Measurements from ENCODE around the gene CAPZA1.
A peak's percentile ranks its signal among the peaks of the same experiment; 100 is the strongest.

CAPZA1 gene

DNA sequence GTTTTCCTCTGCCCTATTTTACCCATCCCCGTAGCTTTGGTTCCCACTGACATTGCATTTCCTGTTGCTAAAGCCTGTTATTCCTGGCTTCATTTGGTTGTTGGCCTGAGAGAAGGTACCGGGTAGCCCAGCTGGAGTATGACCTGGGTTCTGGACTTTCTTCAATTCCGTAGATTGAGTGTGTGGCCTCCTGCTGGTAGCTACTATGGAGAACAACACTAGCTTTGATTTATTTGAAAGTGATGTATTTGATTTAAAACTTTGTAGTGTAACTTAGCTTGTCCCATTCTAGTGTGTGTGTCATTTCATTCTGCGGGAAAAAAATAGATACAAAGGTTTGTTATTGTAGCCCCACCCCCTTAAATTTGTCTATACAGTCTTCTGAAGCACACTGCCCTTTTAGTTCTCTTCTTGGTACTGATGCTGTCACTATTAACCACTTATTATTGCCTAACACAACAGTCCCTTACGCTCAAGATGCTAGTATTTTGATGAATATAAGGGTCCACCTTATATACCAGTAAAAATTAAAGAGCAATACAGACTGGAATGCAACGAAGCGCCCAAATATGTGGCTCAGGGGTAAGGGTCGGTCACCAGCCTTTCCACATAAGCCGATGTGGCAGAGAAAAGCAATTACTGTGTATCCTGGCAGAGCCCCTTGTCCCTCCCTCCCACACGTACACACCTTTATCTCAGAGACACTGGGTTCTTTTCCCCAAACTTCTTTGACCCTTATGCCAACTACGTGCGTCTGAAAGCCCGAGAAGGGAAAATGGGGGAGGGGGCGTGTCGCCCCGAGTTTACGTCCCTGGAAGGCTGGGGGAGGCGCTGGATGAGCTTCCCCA is 54.2 kb downstream of the CAPZA1 start:
- no peak for TF ChIP-seq ZFX (IDR thresholded peaks at IDR 0.05)
- TF ChIP-seq, protein P1, sequence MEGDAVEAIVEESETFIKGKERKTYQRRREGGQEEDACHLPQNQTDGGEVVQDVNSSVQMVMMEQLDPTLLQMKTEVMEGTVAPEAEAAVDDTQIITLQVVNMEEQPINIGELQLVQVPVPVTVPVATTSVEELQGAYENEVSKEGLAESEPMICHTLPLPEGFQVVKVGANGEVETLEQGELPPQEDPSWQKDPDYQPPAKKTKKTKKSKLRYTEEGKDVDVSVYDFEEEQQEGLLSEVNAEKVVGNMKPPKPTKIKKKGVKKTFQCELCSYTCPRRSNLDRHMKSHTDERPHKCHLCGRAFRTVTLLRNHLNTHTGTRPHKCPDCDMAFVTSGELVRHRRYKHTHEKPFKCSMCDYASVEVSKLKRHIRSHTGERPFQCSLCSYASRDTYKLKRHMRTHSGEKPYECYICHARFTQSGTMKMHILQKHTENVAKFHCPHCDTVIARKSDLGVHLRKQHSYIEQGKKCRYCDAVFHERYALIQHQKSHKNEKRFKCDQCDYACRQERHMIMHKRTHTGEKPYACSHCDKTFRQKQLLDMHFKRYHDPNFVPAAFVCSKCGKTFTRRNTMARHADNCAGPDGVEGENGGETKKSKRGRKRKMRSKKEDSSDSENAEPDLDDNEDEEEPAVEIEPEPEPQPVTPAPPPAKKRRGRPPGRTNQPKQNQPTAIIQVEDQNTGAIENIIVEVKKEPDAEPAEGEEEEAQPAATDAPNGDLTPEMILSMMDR (conservative IDR thresholded peaks at IDR 0.05) = peak; percentile 71
- peak overlapping the region; percentile 84 for H3K27ac ChIP-seq

DNA sequence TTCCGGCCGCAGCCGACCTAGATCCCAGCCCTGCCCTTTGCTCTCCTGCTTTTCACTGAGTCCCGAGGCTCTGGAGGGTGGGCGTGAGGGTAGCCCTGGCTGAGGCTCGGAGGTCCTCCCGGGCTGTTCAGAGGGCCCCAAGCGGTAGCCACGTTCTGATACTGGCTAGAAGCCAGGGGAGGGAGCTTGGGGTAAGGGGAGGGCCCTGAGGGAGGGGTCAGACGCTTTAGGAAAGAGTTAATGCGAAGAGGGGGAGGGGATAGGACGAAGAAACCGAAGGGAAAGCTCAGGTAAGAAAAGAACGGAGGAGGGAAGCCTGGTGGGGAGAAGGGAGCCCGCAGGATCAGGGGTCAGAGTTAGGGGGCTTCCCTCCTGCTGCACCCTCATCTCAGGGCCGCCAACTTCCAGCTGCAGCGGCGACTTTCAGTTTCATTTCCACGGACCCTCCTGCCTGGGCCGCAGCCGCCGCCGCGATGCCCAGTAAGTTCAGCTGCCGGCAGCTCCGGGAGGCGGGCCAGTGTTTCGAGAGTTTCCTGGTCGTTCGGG is 54.9 kb downstream of the CAPZA1 start, which contains the start of gene MOV10:
TSS of gene MOV10 (plus strand) at position 220 of the 546 bp plus-strand sequence. CDS start at position 474, 254 bp downstream.
- peak within 1 kb of the TSS; percentile 84 for H3K27ac ChIP-seq
- TF ChIP-seq, protein P1 (conservative IDR thresholded peaks at IDR 0.05) = no peak
- TF ChIP-seq ZFX (IDR thresholded peaks at IDR 0.05) = peak; percentile 98

DNA sequence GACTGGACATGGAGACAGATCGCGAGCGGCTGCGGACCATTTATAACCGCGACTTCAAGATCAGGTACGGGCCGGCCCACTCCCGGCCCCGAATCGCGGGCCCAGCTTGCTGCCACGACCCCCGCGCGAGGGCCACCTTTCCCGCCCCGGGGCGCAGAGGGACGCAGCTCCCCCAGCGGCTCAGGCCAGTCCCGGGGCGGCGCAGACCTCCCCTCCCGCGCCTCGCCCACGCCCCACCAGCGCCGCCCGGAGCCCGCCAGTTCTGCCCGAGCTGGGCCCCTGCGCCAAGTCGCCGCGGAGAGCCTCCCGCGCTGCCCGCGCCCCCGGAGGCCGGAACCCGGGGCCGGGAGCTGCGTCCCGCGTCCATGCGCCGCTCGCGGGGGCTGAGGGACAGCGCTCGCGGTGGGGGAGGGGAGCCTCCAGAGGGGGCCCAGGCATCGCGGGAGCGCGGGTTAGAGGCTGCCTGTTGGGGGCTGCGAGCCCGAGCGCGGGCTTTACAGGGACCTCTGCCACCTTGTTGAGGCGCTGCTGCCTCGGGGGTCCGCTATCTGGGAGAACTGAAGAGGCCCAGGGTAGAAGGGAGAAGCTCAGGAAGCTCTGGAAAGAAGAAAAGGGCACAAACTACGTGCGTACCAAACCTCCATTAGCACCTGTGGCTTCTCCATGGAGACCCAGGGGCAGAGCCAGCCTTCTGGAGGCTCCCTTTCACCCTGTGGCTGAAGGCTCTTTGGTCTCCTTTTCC is 55.5 kb downstream of the CAPZA1 start:
- TF ChIP-seq ZFX (IDR thresholded peaks at IDR 0.05) = peak; percentile 85
- TF ChIP-seq, protein P1 (conservative IDR thresholded peaks at IDR 0.05) = peak; percentile 34
- peak overlapping the region; percentile 84 for H3K27ac ChIP-seq

DNA sequence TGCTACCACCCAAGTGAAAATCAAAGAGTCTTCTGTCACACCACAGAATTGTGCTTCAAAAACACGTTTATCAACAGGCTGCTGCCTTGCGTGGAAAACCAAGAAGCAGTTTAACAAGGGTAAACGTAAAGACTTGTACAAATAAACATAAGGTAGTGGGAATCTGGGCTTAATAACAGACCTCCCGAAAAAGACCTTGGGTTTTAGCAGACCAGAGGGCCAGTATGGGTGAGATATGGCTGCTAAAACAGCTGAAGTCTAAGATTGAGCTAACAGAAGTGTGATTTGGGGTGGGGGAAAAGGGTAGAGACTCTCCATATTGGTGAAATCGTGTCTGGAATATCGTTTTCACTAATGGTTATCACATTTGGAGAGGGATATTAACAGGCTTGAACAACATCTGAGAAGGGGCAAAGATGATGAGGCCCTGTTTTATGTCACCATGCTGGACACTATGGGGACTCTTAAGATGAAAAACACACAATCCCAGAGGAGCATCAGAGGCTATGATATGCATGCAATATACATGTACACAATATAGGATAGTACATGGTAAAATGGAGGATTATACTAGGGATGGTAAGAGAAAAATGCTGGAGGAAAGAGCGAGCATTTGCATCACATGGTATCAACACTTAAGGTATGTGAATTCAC is 56.2 kb downstream of the CAPZA1 start:
- TF ChIP-seq, protein P1 (conservative IDR thresholded peaks at IDR 0.05) = no peak
- TF ChIP-seq ZFX (IDR thresholded peaks at IDR 0.05) = no peak
- peak overlapping the region; percentile 84 for H3K27ac ChIP-seq

DNA sequence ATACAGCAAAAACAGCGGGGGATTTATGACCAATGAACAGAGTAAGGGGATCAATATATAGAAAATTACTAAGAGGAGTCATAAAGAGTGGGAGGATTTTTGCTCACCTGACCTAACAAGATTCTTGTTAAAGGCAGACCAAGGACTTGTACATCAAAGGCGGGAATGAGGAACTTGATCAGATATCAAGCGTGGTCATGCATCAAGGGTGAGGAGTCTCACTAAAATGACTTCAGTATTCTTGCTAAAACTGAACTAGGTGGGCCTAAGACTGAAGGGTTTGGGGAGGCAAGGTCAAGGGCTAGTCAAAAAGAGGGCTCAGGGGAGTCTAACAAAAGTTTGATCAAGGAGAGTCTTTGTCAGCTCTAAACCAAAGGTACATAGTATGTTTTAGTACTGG is 56.9 kb downstream of the CAPZA1 start:
- no peak overlapping the region for H3K27ac ChIP-seq
- TF ChIP-seq, protein P1 (conservative IDR thresholded peaks at IDR 0.05) = no peak
- no peak for TF ChIP-seq ZFX (IDR thresholded peaks at IDR 0.05)

DNA sequence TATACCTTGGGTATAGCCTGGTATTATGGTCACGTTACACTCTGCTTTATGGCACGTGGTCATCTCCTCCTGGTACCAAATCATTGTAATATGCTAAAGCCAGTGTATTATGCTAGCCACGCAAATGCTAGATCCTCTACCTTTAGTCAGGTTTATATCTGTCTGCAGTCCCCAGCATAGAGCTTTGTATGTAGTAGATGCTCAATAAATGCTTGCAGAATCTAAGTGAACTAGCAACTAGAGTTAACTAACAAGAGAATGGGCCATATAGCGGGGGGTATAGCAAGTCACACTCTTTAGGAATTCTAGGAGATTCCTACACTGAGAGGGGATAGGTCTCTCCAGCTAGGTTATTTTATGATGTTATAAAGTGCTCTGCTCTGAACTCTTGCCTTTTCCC is 57.9 kb downstream of the CAPZA1 start:
- no peak for TF ChIP-seq ZFX (IDR thresholded peaks at IDR 0.05)
- TF ChIP-seq, protein P1 (conservative IDR thresholded peaks at IDR 0.05) = no peak
- no peak overlapping the region for H3K27ac ChIP-seq
